NCI-H1417 (cell line): ENCODE results near the gene LASP1NB.
"Not testable (repeated sequence)": the region's sequence is repeated elsewhere in the genome, so short reads cannot be mapped to it uniquely, and the experiment has no call there.

Source experiments
- DNase-seq, 3 experiments: peaks; one replicate each; lab custom pipeline; 2025; lab: John Stamatoyannopoulos, UW

Gene LASP1NB

DNA sequence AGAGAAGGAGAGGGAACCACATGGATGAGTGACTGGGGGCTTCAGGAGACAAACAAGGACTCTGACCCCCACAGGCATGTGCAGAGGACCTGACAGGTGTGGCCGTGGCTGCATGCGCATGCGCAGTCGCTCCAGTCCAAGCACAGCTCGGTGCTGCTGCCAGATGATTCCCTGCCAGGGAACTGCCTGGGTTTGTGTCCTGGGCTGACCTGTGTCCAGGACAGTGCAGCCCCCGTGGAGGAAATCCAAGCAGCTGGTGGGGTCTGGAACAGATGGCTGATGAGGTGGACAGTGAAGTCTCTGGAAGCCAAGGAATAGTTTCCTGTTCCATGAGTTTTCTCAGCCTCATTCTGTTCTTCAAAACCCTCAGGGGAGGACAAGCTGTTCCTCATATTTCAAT, 28.2 kb upstream of the LASP1NB start:
- no peak for DNase-seq

DNA sequence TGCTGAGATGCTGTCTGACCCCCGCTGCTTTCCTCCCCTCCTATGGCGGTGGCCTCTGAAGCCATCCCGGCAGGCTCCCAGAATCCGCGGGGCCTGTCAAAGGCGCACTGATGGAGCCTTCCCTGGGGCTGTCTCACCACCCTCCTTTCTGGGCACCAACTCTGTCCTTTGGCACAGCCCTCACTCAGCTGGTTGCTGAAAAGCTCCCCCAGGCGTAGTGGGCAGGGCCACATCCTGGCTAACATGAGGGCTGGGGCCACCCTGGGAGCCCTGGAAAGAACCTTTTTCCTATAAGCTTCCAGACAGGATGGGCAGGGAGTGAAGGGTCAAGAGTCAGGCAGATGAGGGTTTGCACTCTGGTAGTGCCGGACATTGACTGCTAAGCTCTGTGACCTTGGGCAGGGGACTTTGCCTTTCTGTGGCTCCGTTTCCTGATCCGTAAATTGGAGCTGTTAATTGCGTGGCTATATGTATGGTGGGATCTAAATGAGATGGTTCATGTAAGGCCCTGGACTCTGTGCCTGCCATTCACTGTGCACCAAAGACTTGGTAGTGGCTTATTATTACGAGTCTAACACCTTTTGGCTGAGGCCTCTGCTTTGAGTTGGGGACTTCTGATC, 27.6 kb upstream of the LASP1NB start:
- no peak for DNase-seq

DNA sequence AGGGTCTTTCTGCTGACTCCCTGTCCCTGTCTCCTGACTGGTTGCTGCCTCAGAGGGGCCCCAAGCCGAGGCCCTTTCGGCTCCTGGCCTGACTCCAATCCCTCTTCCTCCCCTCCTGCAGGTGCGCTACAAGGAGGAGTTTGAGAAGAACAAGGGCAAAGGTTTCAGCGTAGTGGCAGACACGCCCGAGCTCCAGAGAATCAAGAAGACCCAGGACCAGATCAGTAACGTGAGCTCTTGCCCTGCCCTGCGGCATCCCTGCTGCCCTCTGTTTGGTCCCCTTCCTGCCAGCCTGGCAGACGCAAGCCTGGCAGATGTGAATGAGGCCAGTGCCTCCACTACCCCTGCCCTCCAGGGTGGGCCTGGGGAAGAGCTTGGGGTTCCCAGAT, 27.1 kb upstream of the LASP1NB start:
- DNase-seq, result no peak

DNA sequence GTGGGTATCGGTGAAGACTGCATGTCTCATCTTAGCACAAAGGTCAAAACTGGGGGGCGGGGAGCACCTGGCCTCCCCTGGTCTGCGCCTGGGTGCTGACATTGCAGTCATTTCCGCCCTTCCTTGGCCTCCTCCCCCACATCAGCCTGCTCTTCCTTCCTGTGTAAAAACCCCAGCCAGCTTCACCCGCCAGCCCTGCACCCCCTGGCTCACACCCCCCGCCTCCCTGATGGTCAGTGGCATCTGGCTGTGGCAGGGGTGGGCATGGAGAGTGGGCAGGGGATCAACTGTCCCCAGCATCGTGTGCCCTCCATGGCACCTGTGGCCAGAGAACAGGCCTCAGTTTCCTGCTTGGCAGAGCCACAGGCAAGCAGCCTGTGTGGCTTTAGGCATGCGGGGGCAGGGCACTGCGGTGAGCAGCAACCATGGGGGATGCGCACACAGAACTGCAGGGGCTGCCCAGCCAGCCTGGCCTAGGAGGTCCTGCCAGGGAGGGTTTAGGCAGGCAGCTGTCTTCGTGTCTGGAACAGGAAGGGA, 26.5 kb upstream of the LASP1NB start:
- no peak for DNase-seq

DNA sequence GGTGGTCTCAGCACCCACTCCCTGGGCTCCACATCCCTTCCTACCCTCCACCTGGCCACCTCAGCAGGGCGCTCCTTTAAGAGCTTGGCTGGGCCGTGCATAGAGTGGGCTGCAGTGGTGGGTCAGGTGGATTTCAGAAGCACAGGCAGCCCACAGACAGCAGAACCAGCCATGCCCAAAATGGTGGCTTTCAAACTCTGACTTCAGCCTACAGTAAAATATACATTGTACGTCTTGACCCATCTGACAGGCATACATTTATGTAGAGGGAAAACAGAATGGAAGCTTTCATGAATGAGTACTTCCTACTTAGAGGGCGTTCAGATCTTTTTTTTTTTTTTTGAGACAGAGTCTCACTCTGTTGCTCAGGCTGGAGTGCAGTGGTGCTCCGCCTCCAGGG, 26.0 kb upstream of the LASP1NB start:
- no peak for DNase-seq

DNA sequence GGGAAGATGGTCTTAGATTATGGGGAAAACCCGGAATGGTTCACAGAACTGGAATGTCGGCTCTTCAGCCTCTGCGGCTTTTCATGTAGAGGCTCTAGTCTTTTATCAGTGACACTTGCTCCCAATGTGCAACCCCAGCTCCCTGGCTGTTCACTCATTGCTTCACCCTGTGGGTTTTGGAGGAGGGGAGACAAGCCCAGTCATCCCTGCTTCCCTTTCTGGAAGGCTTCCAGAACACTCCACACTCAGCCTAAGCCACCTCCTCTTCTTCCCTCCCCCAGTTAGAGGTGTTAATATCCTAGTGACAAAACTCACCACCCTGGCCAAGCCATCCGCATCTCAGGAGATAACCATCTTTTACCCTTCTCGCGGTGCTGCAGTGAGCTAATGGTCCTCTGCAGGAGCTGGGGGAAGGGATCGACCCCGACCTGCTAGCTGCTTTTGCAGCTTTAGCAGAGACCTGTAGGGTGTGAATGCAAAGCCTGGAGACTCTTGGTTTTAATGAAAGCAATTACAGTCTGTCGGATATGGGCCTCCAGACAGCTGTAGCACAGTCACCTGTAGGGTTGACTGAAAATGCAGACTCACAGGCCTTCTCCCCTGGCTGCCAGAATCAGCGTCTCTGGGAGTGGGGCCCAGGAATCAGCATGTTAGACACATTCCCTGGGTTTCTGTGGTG, 24.3 kb upstream of the LASP1NB start:
- DNase-seq, result no peak

DNA sequence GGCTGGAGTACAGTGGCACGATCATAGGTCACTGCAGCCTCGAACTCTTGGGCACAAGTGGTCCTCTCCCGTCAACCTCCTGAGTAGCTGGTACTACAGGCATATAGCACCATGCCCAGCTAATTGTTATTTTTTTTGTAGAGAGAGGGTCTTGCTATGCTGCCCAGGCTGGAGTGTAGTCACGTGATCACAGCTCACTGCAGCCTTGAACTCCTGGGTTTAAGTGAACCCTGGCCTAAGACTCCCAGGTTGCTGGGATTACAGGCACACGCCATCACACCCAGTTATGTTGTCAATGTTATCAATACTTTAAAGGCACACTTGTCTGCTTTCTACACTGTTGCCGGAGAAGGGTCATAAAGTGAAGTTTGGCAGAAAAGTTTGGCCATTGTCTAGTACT, 22.0 kb upstream of the LASP1NB start:
- DNase-seq, result no peak

DNA sequence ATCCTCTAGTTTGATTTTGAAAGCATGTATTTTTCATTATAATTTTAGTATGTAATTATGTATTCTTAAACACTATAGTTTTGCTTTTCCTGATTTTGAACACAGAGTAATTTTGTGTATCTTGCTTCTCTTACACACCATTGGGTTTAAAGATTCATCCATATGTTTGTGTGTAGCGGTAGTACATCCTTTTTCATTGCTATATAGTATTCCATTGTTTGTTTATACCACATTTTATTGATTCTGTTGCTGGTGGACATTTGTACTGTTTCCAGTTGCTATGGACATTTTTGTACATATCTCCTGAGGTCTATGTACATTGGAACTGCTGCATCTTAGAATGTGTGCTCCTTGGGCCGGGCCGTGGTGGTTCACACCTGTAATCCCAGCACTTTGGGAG, 20.5 kb upstream of the LASP1NB start:
- no peak for DNase-seq

DNA sequence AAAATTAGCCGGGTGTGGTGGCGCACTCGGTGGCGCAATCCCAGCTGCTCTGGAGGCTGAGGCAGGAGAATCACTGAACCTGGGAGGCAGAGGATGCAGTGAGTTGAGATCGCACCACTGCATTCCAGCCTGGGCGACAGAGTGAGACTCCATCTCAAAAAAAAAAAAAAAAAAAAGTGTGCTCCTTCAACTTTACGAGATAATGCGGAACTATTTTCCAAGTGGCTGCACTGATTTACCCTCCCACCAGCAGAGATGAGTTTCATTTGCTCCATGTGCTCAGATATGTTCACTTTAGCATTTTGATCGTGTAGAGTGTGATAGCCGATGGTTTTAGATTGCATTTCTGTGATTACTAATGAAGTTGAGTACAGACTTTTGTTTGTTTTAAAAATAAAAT, 20.0 kb upstream of the LASP1NB start:
- DNase-seq, result no peak

DNA sequence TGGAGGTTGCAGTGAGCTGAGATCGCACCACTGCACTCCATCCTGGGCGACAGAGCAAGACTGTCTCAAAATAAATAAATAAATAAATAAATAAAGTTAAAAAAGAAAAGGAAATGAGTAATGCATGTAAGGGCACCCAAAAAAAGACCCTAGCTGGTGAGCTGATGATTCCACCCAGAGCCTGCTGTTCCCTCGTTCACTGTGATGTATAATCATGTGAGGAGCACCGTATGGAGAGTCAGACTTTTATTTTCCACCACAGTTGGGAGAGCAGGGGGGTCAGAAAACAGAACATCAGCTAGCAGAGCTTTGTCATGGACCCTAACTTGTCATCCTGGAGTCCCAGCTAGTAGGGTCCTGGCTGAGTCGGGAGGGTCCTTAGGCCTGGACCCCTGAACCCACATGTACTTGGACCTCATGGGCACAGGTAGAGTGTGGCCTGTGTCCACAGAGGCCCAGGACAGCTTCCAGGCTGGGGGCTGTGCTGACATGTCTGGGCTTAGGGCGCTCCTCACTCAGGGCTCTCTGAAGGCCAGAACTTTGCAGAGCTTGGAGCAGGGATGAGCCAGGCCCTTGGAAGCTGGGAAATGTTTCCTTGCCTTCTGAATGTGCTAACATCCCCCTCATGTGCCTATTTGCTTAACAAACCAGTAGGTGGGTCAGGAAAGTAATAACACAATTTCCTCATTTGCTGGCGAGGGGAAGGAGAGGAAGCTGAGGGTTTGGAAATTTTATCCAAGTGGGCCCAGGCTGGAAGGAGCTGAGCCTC, 18.8 kb upstream of the LASP1NB start:
- DNase-seq, result no peak

DNA sequence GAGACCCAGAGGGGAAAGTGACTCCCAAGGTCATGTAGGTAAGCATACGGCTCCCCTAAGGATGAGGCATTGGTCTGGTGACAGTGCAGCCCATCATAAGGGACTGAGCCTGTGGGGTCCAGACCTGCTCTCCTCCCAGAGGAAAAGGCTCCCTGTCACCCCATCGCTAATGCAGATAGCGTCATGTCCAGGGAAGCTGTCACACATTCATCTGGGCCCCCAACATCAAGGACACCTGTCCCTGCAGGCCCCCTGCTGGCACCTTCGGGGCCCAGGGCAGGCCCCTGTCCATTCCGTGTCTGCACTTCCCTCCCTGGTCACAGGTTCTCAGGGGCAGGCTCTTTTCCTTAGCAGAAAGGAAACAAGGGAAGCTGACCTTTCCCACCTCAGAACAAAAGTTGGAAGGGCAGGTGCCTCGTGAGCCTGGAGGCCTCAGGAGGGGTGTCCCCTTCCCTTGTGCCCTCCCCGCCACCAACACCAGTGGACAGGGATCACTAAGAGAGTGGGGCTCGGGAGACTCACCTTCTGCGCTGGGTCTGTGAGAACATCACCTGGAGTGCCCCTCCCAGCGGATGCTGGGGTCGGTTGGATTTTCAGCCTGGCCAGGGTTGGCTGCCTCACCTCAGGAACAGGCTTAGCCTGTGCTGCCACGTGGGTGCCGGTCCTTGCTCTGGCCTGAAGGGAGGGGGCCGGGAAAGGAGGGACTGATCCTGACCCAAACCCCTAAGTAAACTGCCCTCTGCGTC, 17.3 kb upstream of the LASP1NB start:
- no peak for DNase-seq

DNA sequence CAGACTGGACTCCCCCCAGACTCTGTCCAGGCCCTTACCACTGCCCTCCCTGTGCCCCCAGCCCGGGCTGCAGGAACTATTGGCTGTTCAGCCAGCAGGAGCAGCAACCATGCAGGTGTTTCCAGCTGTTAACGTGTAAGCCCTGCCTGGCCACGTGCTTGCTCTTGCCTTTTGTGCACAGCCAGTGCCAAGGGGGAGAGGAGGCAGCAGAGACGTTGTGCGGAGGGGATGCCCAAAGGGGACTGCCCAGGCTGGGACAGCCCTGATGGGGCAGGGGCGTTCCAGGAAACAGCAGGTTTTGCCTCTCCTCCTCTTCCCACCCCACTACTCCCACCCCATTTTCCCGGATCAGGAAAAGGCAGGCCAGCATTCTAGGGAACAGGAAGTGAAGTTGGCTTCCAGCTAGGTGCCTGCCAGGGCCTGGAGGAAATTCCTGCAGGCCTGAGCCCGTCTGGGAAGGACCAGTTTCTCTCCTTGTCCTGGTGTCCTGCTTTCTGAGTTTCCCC, 16.7 kb upstream of the LASP1NB start:
- DNase-seq, result no peak

DNA sequence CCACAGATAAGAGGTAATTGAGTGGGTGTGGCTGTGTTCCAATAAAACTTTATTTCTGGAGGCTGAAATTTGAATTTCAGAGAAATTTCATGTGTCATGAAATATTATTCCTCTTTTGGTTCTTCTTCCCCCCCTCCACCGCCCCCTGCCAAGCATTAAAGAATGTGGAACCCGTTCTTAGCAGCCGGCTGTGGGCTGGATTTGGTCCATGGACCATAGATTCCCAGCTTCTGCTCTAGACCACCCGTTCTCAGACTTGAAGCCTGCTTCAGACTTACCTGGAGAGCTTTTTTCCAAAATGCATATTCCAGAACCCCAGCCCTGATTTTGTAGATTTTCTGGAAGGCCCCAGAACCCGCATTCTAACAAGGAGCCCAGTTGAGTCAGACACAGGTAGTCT, 15.1 kb upstream of the LASP1NB start:
- no peak for DNase-seq

DNA sequence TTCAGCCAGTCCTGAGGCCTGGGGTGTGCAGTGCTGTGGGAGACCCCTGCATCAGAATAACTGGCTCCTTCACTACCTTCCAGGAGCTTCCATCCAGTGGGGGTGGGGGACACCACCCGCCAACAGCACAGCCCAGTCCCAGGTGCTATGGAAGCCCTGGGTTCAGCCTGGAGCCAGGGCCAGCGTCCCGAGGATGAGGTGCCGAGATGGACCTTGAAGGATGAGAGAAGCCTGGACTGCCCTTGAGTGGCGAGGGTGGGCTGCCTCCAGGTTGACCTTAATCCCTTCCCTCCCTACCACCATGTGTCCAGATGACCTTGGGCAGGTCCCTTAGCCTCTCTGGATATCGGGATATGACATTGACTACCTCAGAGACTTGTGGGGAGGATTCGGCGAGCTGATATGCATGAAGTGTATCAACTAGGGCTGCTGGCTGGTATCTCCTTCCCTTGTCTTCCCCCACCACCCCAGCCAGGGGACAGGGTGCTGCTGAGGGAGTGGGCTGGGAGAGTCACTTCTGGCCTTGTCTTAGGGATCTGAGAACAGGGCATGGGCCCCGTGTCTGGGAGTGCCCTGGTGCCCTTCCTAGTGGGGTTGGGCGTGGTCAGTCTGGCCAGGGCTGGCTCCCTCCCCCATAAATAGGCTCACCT, 14.2 kb upstream of the LASP1NB start:
- DNase-seq, result no peak

DNA sequence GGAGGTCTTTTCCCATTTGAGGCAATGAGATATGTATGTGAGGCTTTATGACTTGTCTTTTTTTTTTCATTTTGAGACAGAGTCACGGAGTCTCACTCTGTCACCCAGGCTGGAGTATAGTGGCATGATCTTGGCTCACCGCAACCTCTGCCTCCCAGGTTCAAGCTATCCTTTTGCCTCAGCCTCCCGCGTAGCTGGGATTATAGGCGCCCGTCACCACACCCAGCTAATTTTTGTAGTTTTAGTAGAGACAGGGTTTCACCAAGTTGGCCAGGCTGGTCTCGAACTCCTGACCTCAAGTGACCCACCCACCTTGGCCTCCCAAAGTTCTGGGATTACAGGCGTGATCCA, 13.7 kb upstream of the LASP1NB start:
- DNase-seq, result not testable (repeated sequence)

DNA sequence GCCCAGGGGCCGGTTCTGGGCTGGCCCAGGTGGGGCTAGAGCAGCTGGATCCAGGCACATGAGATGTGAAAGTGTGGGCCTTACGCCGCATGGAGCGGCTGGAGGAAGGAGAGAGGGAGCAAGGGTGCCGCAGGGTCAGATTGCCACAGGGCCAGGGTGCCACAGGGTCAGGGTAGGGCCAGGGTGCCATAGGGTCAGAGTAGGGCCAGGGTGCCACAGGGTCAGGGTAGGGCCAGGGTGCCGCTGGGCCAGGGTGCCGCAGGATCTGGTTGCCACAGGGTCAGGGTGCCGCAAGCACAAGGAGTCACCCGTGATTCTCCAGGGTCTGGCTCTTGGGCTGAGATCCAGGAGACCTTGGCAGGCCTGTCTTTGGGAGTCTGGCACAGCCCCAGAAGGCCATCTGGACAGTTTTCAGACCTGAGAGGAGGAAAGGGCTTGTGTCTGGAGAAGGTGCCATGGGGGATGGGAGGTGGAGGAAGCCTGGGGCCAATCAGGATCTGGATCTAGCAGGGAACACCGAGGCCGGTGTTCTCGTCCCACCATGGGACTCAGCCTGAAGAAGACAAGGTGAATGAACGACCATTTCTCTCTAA, 13.1 kb upstream of the LASP1NB start:
- DNase-seq, result no peak

DNA sequence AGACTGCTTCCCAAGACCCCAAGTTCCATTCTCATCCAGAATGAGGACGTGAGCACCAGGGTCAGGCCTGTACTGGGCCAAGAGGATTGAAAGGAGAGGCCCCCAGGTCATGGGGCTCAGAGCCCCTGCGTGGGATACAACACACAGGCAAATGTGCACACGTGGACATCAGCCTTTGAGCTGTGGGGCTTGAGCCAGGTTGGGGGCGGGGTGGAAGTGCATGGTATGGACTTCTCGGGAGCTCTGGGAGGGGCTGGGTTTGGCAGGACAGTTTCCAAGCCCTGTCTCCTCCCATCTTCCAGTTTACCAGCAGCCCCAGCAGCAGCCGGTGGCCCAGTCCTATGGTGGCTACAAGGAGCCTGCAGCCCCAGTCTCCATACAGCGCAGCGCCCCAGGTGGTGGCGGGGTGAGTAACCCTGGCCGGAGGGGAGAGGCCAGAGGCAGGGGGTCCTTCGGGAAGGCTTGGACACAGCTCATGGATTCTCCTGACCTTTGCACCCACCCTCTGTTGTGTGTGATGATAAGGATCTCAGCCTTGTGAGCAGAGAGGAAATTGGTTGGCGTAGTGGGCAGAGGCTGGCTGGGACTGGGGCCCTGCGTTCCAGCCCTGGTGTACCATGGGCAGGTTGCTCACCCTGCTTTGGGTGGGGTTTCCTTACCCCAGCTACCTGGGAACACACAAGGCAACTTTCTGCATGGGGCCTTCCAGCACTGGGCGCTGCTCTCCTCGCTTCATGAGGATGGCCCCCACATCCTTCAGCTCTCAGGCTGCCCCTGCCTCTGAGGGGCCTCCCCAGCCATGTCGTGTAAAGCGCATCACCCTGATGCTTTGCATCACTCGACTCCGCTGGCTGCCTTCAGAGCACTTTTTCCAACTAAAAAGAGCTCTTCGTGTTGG, 10.4 kb upstream of the LASP1NB start:
- DNase-seq, result no peak

DNA sequence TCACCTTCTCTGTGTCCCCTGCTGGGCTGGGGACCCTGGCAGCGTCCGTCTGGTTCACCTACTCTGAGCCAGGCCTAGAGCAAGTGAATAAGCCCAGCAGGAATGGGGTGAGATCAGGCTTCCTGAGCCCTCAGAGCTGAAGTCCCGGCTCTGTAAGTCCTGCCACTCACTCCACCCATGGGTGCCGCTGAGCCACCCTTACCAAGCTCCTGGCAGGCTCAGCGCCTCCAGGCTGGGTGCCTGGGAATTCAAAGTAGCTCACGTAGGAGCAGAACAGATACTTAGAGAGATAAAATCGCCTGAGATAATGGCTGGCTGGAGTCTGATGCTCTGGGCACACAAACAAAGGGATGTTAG, 9.8 kb upstream of the LASP1NB start:
- no peak for DNase-seq

DNA sequence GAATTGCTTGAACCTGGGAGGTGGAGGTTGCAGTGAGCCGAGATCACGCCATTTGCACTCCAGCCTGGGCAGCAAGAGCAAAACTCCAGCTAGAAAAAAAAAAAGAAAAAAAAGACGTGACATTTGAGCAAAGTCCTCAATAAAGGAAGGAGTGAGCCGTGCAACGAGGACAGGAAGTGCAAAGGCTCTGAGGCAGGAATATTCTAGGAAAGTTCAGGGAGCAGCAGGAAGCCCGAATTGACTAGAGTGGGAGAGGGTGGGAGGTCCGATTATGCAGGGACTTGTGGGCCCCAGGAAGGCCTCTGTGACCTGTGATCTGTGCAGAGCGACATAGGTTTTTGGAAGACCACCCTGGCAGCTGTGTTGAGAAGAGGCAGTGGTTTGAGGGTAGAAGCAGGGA, 8.6 kb upstream of the LASP1NB start:
- DNase-seq, result no peak

DNA sequence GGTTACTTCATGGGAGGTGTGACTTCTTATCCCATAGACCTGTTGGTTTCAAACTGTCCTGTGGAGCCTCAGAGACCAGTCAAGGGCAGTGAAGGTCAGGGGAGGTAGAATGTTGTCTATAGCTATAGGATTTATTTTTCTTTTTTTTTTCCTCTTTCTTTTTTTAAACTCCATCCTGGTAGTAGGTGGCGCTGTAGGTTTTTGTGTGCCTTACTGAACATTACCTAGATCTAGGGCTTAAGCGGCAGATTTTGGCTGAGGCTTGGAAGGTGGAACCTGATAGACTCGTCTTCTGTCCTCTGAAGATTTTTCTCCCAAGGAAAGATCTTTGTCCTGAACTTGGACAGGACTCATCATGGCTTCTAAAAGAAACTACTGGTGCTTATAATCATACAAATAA, 8.2 kb upstream of the LASP1NB start:
- DNase-seq, result no peak
